Adrenal gland (tissue), 12 donors: ENCODE measurements around the gene RFT1. TPM values are rescaled to one million over a fixed set of nuclear protein-coding genes. Genes with fewer than 3 reads are reported as not detected.
"Not testable (repeated sequence)": the region's sequence is repeated elsewhere in the genome, so short reads cannot be mapped to it uniquely, and the experiment has no call there.

Experiments used
- DNase-seq, 7 donors: peaks; one replicate each; pipeline ENCODE4 v3.0.0-alpha.2; 2019 to 2020
- H3K27ac ChIP-seq, 5 donors: fragments of 200-600 bp; sonication (generic) in 4 of 5; 1 replicate in 3 of 5; 2 replicates in 2 of 5; pipeline versions ENCODE4 v1.5.1 to v1.8.0; 2016 to 2020; ENCODE audit warnings: mild to moderate bottlenecking in 1 of 5
- H3K27me3 ChIP-seq: fragments of 200-600 bp; 2 replicates; pipeline ENCODE4 v1.8.0; 2021
- H3K36me3 ChIP-seq, 2 donors: fragments of 200-600 bp; replicated peaks in 1 of 2; 1 replicate in 1 of 2; 2 replicates in 1 of 2; pipeline versions ENCODE4 v1.5.1 to v1.8.0; 2018 to 2022
- H3K4me1 ChIP-seq, 2 donors: fragments of 200-600 bp; replicated peaks in 1 of 2; 1 replicate in 1 of 2; 2 replicates in 1 of 2; pipeline versions ENCODE4 v1.5.1 to v1.8.0; 2018 to 2021
- H3K4me3 ChIP-seq, 4 donors: fragments of 200-600 bp; sonication (generic) in 3 of 4; one replicate each; pipeline ENCODE4 v1.5.1; 2016 to 2018
- H3K9me3 ChIP-seq, 3 donors: fragments of 200-600 bp; sonication (generic) in 1 of 3; replicated peaks in 1 of 3; 1 replicate in 2 of 3; 2 replicates in 1 of 3; pipeline versions ENCODE4 v1.5.1 to v1.8.0; 2016 to 2021
- POLR2A ChIP-seq, 2 donors: fragments of 450-650 bp; IDR thresholded peaks; one replicate each; pipeline ENCODE4 v1.6.1; 2017; ENCODE audit warnings: antibody characterized with exemption in 2 of 2, mild to moderate bottlenecking in 2 of 2, moderate library complexity in 1 of 2
- WGBS, 4 donors: extraction: QIAGEN DNeasy Blood & Tissue Kit in 2 of 4; methylation state at CpG; one replicate each; pipeline versions ENCODE4 v1.1.5 to v1.1.7; 2013 to 2017; 5-methylcytosine and 5-hydroxymethylcytosine counted together
- intact Hi-C, 2 donors: fragments of 100-400 bp; cut with DNase I; formaldehyde crosslinking; loops; one replicate each; pipeline versions ENCODE4 v1.14.1 to v1.15.0; 2022 to 2023
- polyA plus RNA-seq, 3 donors: library from polyadenylated mRNA; stranded (reverse); fragments of 200-250 nt in 2 of 3; fragments of 350-450 nt in 1 of 3; fragmentation: Illumina TruSeq in 1 of 3; extraction: RNeasy Lipid Tissue Mini Kit (QIAGEN cat#74804) in 1 of 3; gene quantifications; one replicate each; pipeline ENCODE4 v1.2.3, GENCODE V29; 2013 to 2014
- total RNA-seq, 9 donors: library from RNA; depleted of rRNA in 4 of 9; stranded (reverse); fragments of >200 nt in 4 of 9; fragments of 120-200 nt in 1 of 9; fragmentation: NEBNext Ultra II Directional in 1 of 9; extraction: Animal tissue kit (Norgen Biotek cat#: 25700) in 1 of 9; gene quantifications; one replicate each; pipeline versions ENCODE4 v1.1.0 to v1.2.4, GENCODE V29; 2013 to 2023
- TF ChIP-seq, protein P1 (sequence below), 6 experiments: fragments of 450-650 bp in 4 of 6; fragments of 200-600 bp in 2 of 6; sonication (generic) in 1 of 6; IDR thresholded peaks; 1 replicate in 5 of 6; 2 replicates in 1 of 6; pipeline versions ENCODE4 v1.5.1 to v1.8.0; 2016 to 2021; ENCODE audit warnings: antibody characterized with exemption in 6 of 6, mild to moderate bottlenecking in 2 of 6, moderate library complexity in 1 of 6
- donor health status: healthy with polysubstance abuse.
- donor health status: Bipolar disorder and iron deficiency.
- donor health status: DM: yes; HTN: yes; CAD: no.
- donor health status: DM: no; HTN: no; CAD: no.
- donor health status: DM: no; HTN: no; CAD: no.
- donor health status: DM: yes; HTN: yes; CAD: no.

The RFT1 gene
- total and polyA plus RNA-seq, 12 donors, result 6.7 to 34.5 (median 20.4) TPM

DNA sequence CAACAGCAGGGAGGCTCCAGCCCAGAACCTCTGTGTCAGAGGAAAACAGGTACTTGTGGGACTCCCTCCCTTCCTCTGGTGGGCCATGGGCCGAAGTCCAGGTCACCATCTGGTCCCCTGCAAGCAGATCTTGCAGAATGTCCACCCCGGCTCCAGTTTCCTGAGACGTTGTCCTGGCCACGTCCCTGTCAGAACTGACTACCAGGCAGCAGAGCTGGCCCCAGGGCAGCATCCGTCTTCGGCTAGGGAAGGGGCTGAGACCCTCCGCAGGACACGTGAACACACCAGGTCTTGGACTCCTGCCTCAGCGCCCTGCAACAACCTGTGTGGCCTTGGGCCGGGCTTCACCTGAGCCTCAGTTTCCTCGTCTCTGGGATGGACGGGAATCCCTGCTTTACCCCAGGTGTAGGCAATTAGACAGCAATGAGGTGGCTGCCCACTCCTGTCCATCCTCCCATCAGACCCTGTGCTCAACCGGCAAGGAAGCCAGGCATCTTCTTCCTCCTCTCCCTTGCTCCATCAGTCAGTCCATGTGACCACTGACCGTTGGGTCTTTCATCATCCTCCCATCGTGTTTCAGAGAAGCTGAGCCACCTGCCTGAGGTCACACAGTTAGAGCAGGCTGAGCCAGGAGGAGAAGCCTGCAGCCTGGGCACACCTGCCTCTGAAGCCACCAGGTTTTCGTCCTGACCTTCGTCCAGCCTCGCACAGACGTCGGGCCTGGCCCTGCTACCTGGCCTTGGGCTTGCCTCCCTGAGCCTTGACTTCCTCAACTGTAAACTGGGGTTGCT is 21.8 kb upstream of the RFT1 start:
- intact Hi-C loops, result no loop called here
- Histone ChIP-seq H3K36me3 (no peaks in the 10 kb centered on the region), H3K27ac (peak overlapping the region in 3 of 5 donors; percentile 77 to 85 (median 84)), H3K9me3 (no peaks in the 10 kb centered on the region), H3K4me1 (peaks cover 42 to 71% of the 10 kb centered on the region in 2 donors), H3K4me3 (no peak overlapping the region), H3K27me3 (no peaks in the 10 kb centered on the region)
- WGBS, 4 donors, result 63 to 73% (median 70%) methylated on average over 15 to 20 of the region's 20 CpGs
- TF ChIP-seq, protein P1, sequence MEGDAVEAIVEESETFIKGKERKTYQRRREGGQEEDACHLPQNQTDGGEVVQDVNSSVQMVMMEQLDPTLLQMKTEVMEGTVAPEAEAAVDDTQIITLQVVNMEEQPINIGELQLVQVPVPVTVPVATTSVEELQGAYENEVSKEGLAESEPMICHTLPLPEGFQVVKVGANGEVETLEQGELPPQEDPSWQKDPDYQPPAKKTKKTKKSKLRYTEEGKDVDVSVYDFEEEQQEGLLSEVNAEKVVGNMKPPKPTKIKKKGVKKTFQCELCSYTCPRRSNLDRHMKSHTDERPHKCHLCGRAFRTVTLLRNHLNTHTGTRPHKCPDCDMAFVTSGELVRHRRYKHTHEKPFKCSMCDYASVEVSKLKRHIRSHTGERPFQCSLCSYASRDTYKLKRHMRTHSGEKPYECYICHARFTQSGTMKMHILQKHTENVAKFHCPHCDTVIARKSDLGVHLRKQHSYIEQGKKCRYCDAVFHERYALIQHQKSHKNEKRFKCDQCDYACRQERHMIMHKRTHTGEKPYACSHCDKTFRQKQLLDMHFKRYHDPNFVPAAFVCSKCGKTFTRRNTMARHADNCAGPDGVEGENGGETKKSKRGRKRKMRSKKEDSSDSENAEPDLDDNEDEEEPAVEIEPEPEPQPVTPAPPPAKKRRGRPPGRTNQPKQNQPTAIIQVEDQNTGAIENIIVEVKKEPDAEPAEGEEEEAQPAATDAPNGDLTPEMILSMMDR (IDR thresholded peaks at IDR 0.05), result no peak
- DNase-seq, result peak in 1 of 7 donors; percentile 26

GRCh38 chr3:53151465-53151864 is 21.2 kb upstream of the RFT1 start:
- peaks cover 42 to 75% of the 10 kb centered on the region in 2 donors for H3K4me1 ChIP-seq
- no peak overlapping the region for H3K4me3 ChIP-seq
- DNase-seq, result peak in 2 of 7 donors; percentile 50 to 55
- 45 to 51% (median 46%) methylated on average over 3 to 5 of the region's 5 CpGs for WGBS, 4 donors
- intact Hi-C loops, result no loop called here
- no peaks in the 10 kb centered on the region for H3K36me3 ChIP-seq
- H3K9me3 ChIP-seq, result no peaks in the 10 kb centered on the region
- TF ChIP-seq POLR2A (IDR thresholded peaks at IDR 0.05), result no peak
- TF ChIP-seq, protein P1 (IDR thresholded peaks at IDR 0.05), result no peak
- H3K27me3 ChIP-seq, result no peaks in the 10 kb centered on the region
- peak overlapping the region in 3 of 5 donors; percentile 77 to 85 (median 84) for H3K27ac ChIP-seq

DNA sequence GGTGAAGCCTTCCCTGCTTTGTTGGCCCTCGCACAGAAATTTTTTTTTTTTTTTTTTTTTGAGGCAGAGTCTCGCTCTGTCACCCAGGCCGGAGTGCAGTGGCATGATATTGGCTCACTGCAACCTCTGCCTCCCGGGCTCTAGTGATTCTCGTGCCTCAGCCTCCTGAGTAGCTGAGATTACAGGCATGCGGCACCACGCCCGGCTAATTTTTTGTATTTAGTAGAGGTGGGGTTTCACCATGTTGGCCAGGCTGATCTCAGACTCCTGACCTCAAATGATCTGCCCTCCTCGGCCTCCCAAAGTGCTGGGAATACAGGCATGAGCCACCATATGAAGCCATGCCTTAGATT is 20.8 kb upstream of the RFT1 start:
- intact Hi-C loops, H3K9me3 ChIP-seq, H3K36me3 ChIP-seq, H3K27me3 ChIP-seq, H3K4me3 ChIP-seq: not testable (repeated sequence)
- Histone ChIP-seq H3K27ac (peak overlapping the region; percentile 40 to 85 (median 77)), H3K4me1 (peaks cover 41 to 75% of the 10 kb centered on the region in 2 donors)
- peak in 2 of 7 donors; percentile 64 to 72 for DNase-seq
- 53 to 66% (median 58%) methylated on average over 9 of the region's 9 CpGs for WGBS, 4 donors

GRCh38 chr3:53150247-53151085 is 20.2 kb upstream of the RFT1 start:
- Histone ChIP-seq H3K4me1 (peaks cover 36 to 74% of the 10 kb centered on the region in 2 donors), H3K36me3 (no peaks in the 10 kb centered on the region), H3K9me3 (no peaks in the 10 kb centered on the region), H3K4me3 (no peak overlapping the region), H3K27ac (peak overlapping the region; percentile 40 to 85 (median 77)), H3K27me3 (no peaks in the 10 kb centered on the region)
- 54 to 67% (median 63%) methylated on average over 5 to 7 of the region's 7 CpGs for WGBS, 4 donors
- TF ChIP-seq, protein P1 (IDR thresholded peaks at IDR 0.05), result no peak
- peak in 1 of 2 donors; percentile 33 for TF ChIP-seq POLR2A (IDR thresholded peaks at IDR 0.05)
- DNase-seq, result peak; percentile 83 to 93 (median 90)
- intact Hi-C loops, result no loop called here
